HG02885 (cell line): ENCODE results near the gene TMEM147.
"Not testable (repeated sequence)": the region's sequence is repeated elsewhere in the genome, so short reads cannot be mapped to it uniquely, and the experiment has no call there.

Experiments used
- ATAC-seq: cut with Tn5 transposase; IDR thresholded peaks from one replicate; pipeline ENCODE4 v1.9.1; 2021; ENCODE audit warnings: mild to moderate bottlenecking; ENCODE audit not compliant: unreplicated experiment, poor library complexity

Gene TMEM147

GRCh38 chr19:35560271-35560670, 14.8 kb downstream of the TMEM147 start:
- ATAC-seq = no peak

DNA sequence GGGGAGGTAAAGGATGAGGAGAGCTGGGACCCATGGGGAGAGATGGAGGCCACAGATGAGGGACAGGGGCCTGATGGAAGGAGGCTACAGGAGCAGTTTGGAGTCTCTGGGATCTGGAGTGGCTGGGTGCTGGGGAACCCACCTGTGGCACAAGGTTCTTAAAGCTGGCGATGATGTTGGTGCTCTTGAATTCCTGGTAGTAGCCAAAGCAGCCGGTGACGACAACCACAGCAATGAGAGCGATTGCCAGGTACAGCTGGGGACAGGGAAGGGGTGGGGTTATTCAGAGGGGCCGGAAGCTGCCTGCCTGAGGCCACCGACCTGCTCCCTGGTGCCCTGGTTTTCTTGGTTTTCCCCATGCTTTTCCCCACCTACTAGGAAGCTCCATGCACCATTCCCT, 15.3 kb downstream of the TMEM147 start:
- ATAC-seq = no peak

DNA sequence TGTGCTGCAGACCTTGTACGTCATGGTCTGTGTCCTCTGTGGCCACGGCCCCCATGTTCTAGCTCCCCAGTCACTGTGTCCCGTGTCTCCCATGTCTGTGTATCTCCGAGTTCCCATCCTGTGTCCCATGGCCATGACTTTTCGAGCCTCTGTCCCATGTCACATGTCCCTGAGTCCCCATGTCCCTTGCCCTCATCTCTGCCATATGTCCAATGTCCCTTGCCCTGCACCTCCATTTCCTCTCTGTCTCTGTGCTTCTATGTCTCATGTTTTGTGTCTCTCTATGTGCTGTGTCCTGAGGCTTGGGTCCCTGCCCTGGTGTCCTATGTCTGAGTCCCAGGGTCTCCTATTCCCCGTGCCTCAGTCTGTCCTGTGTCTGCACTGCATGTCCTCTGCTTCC, 16.0 kb downstream of the TMEM147 start:
- ATAC-seq = no peak

DNA sequence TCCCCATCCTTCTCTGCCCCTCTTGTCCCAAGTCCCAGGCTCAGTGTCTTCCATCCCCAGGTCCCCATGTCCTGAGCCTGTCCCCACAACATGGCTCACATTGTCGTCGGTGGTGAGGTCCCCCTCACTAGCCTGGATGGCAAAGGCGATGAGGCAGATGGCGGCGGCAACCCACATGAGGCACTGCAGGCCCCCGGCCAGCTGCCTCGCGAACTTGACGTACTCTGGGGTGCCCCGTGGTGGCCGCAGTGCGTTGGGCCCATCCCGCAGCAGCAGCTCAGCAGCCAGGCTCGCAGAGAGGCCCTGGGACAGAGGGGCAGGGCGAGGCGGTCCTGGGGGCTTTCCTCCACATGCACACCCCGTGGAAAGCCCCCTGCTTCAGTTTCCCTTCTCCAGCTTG, 16.9 kb downstream of the TMEM147 start:
- no peak for ATAC-seq

- no peak for ATAC-seq
Observed at GRCh38 chr19:35562776-35563175, 17.4 kb downstream of the TMEM147 start.

DNA sequence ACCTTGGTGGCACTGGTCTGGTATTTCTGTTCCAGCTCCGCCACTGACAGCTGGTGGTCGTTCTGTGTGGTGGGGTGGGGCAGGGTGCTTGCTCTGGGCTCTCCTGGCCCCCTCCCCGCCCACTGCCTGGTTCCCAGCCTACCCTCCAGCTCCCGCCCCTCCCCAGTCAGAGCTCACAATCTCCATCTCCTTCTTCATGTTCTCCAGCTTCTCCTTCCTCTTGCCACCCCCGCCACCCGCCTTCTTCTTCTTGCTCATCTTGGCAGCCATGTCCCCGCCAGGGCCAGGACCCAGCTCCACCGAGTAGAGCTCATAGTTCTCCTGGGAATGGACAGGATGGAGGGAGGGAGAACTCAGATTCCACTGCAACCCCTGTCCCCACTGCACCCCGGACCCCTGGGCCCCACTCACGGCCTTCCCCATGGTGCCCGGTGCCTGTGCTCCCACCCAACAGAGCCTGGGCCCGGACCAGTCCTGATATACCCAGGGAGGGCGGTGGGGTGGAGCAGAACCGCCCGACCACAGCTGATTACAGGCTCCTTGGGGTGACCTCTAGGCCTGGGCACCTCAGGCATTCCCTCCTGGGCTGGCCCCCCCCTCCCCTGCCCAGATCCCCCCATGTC, 17.9 kb downstream of the TMEM147 start, which contains the start of gene ATP4A:
Gene ATP4A (minus strand): TSS at position 452 of the 623 bp plus-strand sequence. CDS start 29 bp downstream, at position 423.
- no peak for ATAC-seq

- no peak for ATAC-seq
Observed at GRCh38 chr19:35565016-35565856, 19.8 kb downstream of the TMEM147 start.

- no peak for ATAC-seq
Observed at GRCh38 chr19:35566738-35567137, 21.3 kb downstream of the TMEM147 start.

DNA sequence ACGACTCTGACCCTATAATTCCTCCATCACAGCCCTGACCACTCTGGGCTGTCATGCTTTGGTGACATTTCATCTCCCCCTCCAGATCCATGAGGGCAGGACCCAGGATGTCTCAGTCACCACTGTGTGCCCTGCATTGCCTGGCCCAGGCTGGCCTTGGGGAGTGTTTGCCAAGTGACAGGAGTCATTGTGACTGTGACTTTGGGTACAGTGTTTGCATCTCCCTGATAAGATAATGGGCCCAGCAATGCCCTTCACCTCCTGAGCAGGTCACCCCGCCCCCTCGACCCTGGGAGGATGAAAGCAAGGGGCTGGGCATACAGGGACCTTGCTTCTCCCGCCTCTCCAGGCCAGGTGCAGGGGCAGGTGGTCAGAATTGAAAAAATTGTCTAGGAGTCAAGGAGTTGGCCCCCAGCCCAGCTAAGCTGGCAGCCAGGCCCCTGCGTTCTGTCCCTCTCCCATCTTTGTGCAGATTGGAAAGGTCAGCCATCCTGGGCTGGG, 23.9 kb downstream of the TMEM147 start:
- ATAC-seq = no peak

DNA sequence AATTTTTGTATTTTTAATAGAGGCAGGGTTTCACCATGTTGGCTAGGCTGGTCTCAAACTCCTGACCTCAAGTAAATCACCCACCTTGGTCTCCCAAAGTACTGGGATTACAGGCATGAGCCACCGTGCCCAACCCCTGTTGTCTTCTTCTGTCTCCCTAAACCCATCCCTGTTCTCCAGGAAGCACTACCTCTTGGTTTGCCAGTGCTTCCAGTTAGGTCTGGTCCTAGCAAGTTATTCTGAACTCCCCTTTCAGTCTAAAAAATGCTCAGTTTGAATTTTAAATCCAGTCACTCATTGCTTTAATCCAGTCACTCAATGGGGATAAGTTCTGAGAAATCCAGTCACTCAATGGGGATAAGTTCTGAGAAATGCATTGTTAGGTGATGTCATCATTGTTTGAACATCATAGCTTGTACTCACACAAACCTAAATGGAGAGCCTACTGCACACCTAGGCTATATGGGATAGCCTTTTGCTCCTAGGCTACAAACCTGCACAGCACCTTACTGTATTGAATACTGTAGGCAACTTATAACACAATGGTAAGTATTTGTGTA, 26.1 kb downstream of the TMEM147 start:
- no peak for ATAC-seq

DNA sequence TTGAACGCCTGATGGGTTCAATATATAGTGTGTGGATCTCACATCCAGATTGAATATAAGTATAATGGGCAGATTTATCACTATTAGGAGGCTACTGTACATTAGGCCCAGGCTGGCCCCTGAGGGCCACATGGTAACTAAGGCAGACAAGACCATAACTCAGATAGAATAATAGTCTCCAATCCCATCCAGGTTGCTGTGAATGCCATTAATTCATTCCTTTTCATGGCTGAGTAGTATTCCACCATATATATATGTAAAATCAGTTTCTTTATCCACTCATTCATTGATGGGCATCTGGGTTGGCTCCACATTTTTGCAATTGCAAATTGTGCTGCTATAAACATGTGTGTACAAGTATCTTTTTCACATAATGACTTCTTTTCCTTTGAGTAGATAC, 32.5 kb downstream of the TMEM147 start:
- ATAC-seq = no peak

- no peak for ATAC-seq
Observed at GRCh38 chr19:35578707-35579106, 33.3 kb downstream of the TMEM147 start.

DNA sequence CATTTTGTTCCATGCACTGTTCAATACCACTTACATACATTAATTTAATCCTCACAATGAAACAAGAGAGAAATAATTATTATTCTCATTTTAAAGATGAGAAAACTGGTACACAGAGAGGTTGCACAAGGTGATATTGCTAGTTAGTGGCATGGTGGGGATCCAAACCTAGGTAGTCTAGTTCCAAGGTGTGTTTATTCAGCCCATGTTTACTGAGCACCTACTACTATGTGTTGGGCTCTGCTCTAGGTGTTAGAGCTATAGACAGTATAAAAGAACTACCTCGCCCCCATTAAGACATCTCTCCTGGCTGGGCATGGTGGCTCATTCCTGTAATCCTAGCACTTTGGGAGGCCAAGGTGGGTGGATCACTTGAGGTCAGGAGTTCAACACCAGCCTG, 37.3 kb downstream of the TMEM147 start:
- ATAC-seq = no peak

DNA sequence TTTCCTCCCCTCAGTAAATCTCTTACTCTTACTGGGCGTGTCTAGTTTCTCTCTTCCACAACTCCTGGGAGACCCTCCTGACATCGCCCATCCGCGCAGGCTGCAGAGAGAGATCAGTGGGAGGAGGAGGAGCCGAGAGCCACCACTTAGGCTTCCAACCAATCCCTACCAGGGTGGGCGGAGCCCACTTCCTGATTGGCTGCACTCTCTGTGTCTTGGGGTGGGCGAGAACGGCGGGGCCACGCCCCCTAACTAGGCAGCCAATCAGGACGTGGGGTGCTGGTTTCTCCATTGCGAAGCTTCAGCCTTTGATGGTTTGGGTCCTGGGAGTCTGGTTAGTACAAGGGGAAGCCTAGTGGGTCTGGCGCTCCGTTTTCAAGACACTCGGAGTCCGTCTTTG, 40.4 kb downstream of the TMEM147 start, which contains the start of gene PMIS2:
Gene PMIS2 (plus strand): TSS at position 326 of the 400 bp plus-strand sequence. CDS start 87 bp downstream, outside the sequence.
- no peak for ATAC-seq

DNA sequence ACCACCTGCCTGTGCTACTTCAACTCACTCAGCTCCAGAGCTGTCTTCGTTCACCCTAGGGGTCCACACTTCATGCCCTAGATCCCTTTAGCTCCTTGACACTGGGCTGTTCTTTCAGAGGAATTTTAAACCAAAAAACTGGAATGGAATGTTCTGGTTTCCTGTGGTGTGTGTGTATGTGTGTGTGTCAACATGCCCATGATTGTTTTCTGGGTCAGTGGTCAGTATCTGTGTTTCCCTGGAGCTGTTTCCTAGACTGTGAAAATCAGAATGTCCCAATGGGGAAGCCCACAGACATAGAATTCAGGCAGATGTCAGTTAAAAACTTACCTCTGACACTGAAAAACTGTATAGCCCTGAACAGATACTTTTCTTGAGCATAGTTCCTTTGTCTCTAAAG, 41.9 kb downstream of the TMEM147 start:
- ATAC-seq = no peak

GRCh38 chr19:35590875-35591274, 45.4 kb downstream of the TMEM147 start:
- ATAC-seq = no peak

GRCh38 chr19:35592226-35592625, 46.8 kb downstream of the TMEM147 start:
- no peak for ATAC-seq

DNA sequence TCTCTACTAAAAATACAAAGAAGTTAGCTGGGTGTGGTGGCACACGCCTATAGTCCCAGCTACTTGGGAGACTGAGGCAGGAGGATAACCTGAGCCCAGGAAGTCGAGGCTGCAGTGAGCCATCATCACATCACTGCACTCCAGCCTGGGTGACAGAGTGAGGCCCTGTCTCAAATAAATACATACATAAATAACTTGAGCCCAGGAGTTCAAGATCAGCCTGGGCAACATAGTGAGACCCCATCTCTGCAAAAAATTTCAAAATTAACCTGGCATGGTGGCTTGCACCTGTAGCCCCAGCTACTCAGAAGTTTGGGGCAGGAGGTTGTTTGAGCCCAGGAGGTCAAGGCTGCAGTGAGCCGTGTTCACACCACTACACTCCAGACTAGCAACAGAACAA, 49.6 kb downstream of the TMEM147 start:
- not testable (repeated sequence) for ATAC-seq

- no peak for ATAC-seq
Observed at GRCh38 chr19:35595928-35596327, 50.5 kb downstream of the TMEM147 start.

DNA sequence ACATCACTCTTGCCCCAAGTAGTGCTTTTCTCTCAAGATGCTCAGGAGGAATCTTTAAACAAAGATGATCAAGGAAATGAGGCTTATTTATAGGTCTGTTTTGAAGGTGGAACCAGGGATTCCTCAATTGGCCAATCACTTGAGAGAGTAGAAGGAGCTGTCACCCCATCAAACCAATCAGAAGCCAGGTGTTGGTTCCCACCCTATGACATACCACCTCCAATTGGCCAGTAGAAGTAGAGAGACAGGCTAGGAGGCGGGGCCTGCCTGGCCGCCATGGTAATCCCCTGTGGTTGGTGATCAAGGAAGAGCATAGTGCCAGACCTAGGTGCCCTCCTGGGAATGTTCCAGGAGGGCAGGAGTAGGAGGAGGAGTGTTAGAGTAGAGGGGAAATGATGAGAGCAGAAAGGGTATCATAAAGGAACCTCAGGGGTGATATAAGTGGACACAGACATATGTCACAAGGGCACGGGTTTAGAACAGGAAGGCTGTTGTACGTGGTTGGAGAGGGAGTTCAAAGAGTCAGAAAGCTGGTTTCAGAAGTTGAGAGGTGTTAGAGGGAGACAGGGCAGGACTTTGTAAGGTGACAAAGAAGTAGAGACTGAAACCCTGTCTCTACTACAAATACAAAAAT, 51.1 kb downstream of the TMEM147 start:
- no peak for ATAC-seq
